ENCODE measurements around the gene SETD4. TPM values are rescaled to one million over a fixed set of nuclear protein-coding genes. Genes with fewer than 3 reads are reported as not detected.
A peak's percentile ranks its signal among the peaks of the same experiment; 100 is the strongest.

SETD4 gene
- total and polyA plus RNA-seq, 2 of the 4 experiments (the other 2 are of a cell fraction): 9.5 to 11.4 TPM

DNA sequence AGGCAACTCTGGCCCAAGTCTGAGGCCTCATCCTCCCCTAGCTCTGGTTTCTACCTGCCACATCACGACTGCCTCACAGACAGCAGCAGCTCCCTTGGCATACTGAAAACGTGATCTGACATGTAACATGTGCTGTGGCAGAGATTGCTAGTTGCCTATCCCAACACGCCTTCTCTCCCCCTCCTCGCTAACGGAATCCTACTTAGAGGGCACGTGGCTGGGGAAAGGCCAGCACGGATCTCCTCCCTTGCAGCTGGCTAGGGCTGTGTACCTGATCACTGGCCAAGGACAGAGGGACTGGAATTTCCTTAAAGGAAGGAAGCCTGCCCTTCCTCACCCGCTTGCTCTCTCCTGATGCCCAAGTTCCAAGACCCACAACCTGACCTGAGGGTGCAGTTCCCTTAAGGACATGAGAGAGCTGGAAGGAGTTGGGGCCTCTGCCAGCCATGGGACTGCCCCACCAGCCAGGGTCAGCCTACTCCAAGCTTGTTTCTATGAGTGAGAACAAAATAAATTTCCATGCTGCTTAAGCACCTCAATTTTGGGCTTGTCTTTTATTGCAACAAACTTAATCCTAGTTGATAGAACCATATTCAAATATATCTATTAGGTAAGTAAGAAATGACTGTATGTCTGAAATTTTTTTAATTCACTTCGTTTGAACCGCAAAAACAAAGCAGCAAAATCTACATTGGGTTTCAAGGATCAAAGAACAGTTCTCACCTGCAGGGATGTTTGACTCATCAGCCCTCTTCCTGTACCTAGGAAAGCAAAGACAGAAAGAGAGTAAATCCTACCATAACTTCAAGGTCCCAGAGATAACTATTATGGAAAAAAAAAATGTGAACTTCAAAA lies 7.2 kb downstream of the SETD4 start (continued):
- TF ChIP-seq BHLHE40 (IDR thresholded peaks at IDR 0.05; ENCODE audit: low read depth, low read length): no peak

DNA sequence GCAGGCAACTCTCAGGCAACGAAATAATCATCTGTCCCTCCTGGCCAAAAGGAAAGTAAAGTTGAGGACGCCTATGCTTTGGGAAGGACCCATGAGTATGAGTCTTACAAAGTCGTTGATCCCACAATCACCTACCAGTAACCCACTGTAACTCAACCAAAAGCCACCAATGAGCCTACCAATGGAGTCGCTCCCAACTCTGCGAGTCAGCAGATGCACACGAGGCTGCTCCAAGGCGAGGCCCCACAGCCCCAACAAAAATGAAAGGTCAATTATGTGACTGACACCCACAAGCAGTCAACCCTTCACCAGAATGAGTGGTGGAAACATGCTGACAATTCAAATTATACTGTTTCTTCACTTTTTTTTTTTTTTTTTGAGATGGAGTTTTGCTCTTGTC lies 12.0 kb downstream of the SETD4 start:
- intact Hi-C loops (cut with micrococcal nuclease): no loop called here

More for the DNA sequence above, 12.0 kb downstream of the SETD4 start:
- dilution Hi-C loops (cut with HindIII; ENCODE audit: low sequenced_read_pairs, unreplicated experiment) (no loop called here), in situ Hi-C loops (cut with MboI; ENCODE audit: low sequenced_read_pairs) (no loop called here)
- Histone ChIP-seq H2AK9ac (replicated peaks; ENCODE audit: low read depth, low read length, poor library complexity) (peak overlapping the region; percentile 50), H2BK120ac (ENCODE audit: low read depth, low read length) (no peak overlapping the region), H3K56ac (ENCODE audit: extremely low read depth, insufficient read depth, low read length) (no peak overlapping the region), H3K4ac (ENCODE audit: low read depth, low read length) (no peak overlapping the region), H2AFZ (replicated peaks; ENCODE audit: low read length, poor library complexity) (no peak overlapping the region), H3K4me2 (ENCODE audit: low read depth, low read length) (no peak overlapping the region), H2BK20ac (ENCODE audit: low read depth, low read length) (no peak overlapping the region), H2BK15ac (ENCODE audit: low read depth, low read length) (no peak overlapping the region), H4K91ac (ENCODE audit: insufficient read depth, low read depth, low read length) (no peak overlapping the region), H3K79me1 (ENCODE audit: low read depth in 1 of 2, low read length in 2 of 2) (peaks cover 6 to 23% of the 10 kb centered on the region in 2 experiments; a peak in 2 of 4 replicates), H3K18ac (ENCODE audit: low read depth, low read length) (no peak overlapping the region), H3K27ac (ENCODE audit: insufficient read depth, low read length) (no peak overlapping the region), H3K27me3 (ENCODE audit: control insufficient read depth, insufficient read depth, low read length) (no peaks in the 10 kb centered on the region), H3K23ac (ENCODE audit: low read depth, low read length) (no peak overlapping the region), H2BK5ac (ENCODE audit: low read depth, low read length, poor library complexity, severe bottlenecking) (no peak overlapping the region), H3K36me3 (ENCODE audit: control insufficient read depth, insufficient read depth, low read length) (peaks cover 48% of the 10 kb centered on the region), H4K8ac (ENCODE audit: low read depth in 2 of 2, low read length in 2 of 2) (no peak overlapping the region), H2AK5ac (ENCODE audit: low read depth, low read length) (no peak overlapping the region), H3K9me1 (ENCODE audit: insufficient read depth, low read length) (peaks cover 11% of the 10 kb centered on the region; the same call in 1 of the 2 replicates), H3K4me1 (ENCODE audit: control insufficient read depth, insufficient read depth, low read length) (no peaks in the 10 kb centered on the region), H3K9me3 (ENCODE audit: control insufficient read depth, insufficient read depth, low read length) (no peaks in the 10 kb centered on the region), H3K9ac (ENCODE audit: low read depth, low read length) (no peak overlapping the region), H3K4me3 (ENCODE audit: insufficient read depth, low read depth, low read length) (no peak overlapping the region), H3K14ac (replicated peaks; ENCODE audit: low read depth, low read length) (no peak overlapping the region), H4K20me1 (ENCODE audit: insufficient read depth, low read length) (no peaks in the 10 kb centered on the region), H4K5ac (ENCODE audit: low read depth, low read length) (no peak overlapping the region)
- WGBS, 2 experiments (ENCODE audit: extremely low coverage in 2 of 2, insufficient read length in 1 of 2): 100% methylated on average over 2 of the region's 7 CpGs; no CpG with 5 or more reads in 1 of the 2 experiments
- POLR2A ChIA-PET (ENCODE audit: unreplicated experiment): no interaction called here
- TF ChIP-seq SMC3 (IDR thresholded peaks at IDR 0.05; ENCODE audit: low read depth, low read length): no peak
- ATAC-seq (ENCODE audit: low read depth) (no peak), DNase-seq (no peak)
- CTCF ChIA-PET: no interaction called here
- BruUV-seq (replicated peaks): no TSS peak

Data from IMR-90 (cell line).